ENCODE results near the gene APRT. TPM values are rescaled to one million over a fixed set of nuclear protein-coding genes. Genes with fewer than 3 reads are reported as not detected.

The APRT gene
- total and polyA plus RNA-seq, 9 of the 15 experiments (the other 6 are each of a cell fraction or from before 2014, with no cell fraction given) = 41.7 to 409 (median 146) TPM

DNA sequence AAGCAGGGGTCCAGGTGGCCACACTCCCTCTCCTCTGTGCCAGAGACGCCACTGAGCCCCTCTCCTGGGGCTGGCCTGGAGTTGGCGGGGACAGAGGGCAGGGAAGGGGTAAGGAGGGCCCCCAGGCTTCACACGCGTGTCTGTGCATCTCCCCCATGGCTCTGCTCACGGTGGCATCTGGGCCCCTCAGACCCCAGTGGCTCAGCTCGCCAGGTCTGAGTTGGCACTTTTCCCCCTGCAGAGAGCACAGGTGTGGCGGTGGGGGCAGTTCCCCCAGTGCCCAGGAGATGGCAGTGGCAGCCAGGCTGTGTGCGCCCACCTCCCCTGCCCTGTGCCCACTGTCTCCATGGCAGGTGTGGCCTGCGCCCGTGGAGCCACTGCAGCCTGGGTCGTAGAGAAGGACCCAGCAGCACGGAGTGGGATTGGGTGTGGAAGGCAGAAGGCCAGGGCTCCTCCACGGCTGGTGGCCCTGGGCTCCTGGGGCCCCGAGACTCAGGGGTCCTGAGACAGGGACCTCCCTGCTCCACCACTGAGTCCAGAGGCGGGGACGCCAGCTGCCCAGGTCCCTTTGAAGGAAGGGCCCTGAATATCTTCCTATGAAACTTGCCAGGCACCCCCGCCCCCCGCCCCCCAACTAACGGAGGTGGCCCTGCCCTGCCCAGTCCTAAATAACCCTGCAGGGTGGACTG is 4.3 kb upstream of the APRT start:
- H3K9ac ChIP-seq (ENCODE audit: insufficient read depth in 1 of 2, low read depth in 2 of 2, low read length in 2 of 2) = no peak overlapping the region
- WGBS (ENCODE audit: insufficient coverage, low coverage, missing lambda C conversion rate) = 38% methylated on average over 17 of the region's 19 CpGs
- no peaks in the 10 kb centered on the region for H3K9me3 ChIP-seq (replicated peaks; ENCODE audit: control insufficient read depth, insufficient read depth, low read depth, low read length)
- in situ Hi-C loops (cut with MboI) (loop anchor here (10.0 kb wide), 1 partner anchor 399 kb away; the partner anchor contains the start of gene ZNF778), intact Hi-C loops (cut with micrococcal nuclease) (loop anchor here (10.0 kb wide), 1 partner anchor 189 kb away; no protein-coding TSS in a partner anchor)
- H3K4me2 ChIP-seq (ENCODE audit: insufficient read depth, low read length) = no peak overlapping the region
- ChIA-PET CTCF (ENCODE audit: low intra/inter-chr PET ratio) (interaction anchor here (1.0 kb wide), 1 partner anchor 351 kb away, joined by 8 read pairs; no protein-coding TSS in a partner anchor), POLR2A (interaction anchor here (0.8 kb wide), 1 partner anchor 16 kb away, joined by 3 read pairs; no protein-coding TSS in a partner anchor)
- peaks cover 1% of the 10 kb centered on the region; the same call in 1 of the 3 replicates for H3K36me3 ChIP-seq (ENCODE audit: control insufficient read depth, insufficient read depth, low read length)
- no peaks in the 10 kb centered on the region for H3K9me1 ChIP-seq (ENCODE audit: control insufficient read depth, insufficient read depth, low read length)
- H3K4me1 ChIP-seq (replicated peaks in 1 of 2; ENCODE audit: control insufficient read depth in 2 of 2, insufficient read depth in 2 of 2, low read length in 2 of 2) = peaks cover 7 to 69% of the 10 kb centered on the region in 2 experiments
- no TSS peak for BruUV-seq (replicated peaks)
- DNase-seq (ENCODE audit: extremely low read depth in 1 of 4, low spot score in 3 of 4) (peak in 1 of 4 experiments; percentile 43), FAIRE-seq (no peak), ATAC-seq (no peak)
- peaks cover 2% of the 10 kb centered on the region; the same call in 1 of the 2 replicates for H4K20me1 ChIP-seq (replicated peaks; ENCODE audit: control insufficient read depth, insufficient read depth, low read length)
- H3K4me3 ChIP-seq = no peak overlapping the region
- no peaks in the 10 kb centered on the region for H3K27me3 ChIP-seq (ENCODE audit: control insufficient read depth in 2 of 2, insufficient read depth in 2 of 2, low read length in 2 of 2)
- H3K79me2 ChIP-seq (ENCODE audit: control insufficient read depth, insufficient read depth, low read length) = peaks cover 8% of the 10 kb centered on the region
- H2AFZ ChIP-seq (ENCODE audit: low read depth, low read length) = no peak overlapping the region
- H3K27ac ChIP-seq (ENCODE audit: extremely low read depth, low read depth, low read length) = no peak overlapping the region
- TF ChIP-seq RBFOX2 (IDR thresholded peaks at IDR 0.05; ENCODE audit: low read depth, low read length) = peak; percentile 34; the same call in 1 of the 2 replicates
- peak in 1 of 2 experiments; percentile 30; a peak in 1 of 4 replicates for TF ChIP-seq MAZ (CRISPR knock-in tag; conservative IDR thresholded peaks at IDR 0.05 in 1 of 2, IDR thresholded peaks at IDR 0.05 in 1 of 2)
- no peak for TF ChIP-seq CBFB (CRISPR knock-in tag; IDR thresholded peaks at IDR 0.05)
- TF ChIP-seq, protein P1, sequence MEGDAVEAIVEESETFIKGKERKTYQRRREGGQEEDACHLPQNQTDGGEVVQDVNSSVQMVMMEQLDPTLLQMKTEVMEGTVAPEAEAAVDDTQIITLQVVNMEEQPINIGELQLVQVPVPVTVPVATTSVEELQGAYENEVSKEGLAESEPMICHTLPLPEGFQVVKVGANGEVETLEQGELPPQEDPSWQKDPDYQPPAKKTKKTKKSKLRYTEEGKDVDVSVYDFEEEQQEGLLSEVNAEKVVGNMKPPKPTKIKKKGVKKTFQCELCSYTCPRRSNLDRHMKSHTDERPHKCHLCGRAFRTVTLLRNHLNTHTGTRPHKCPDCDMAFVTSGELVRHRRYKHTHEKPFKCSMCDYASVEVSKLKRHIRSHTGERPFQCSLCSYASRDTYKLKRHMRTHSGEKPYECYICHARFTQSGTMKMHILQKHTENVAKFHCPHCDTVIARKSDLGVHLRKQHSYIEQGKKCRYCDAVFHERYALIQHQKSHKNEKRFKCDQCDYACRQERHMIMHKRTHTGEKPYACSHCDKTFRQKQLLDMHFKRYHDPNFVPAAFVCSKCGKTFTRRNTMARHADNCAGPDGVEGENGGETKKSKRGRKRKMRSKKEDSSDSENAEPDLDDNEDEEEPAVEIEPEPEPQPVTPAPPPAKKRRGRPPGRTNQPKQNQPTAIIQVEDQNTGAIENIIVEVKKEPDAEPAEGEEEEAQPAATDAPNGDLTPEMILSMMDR (IDR thresholded peaks at IDR 0.05 in 2 of 3, conservative IDR thresholded peaks at IDR 0.05 in 1 of 3; ENCODE audit: insufficient read depth in 2 of 3, low read depth in 1 of 3, low read length in 3 of 3) = peak; percentile 71 to 76 (median 76)
- TF ChIP-seq, protein P2, sequence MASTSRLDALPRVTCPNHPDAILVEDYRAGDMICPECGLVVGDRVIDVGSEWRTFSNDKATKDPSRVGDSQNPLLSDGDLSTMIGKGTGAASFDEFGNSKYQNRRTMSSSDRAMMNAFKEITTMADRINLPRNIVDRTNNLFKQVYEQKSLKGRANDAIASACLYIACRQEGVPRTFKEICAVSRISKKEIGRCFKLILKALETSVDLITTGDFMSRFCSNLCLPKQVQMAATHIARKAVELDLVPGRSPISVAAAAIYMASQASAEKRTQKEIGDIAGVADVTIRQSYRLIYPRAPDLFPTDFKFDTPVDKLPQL (IDR thresholded peaks at IDR 0.05; ENCODE audit: extremely low read depth, insufficient read length) = no peak
- peak; percentile 47; the same call in 1 of the 2 replicates for TF ChIP-seq POLR2G (IDR thresholded peaks at IDR 0.05; ENCODE audit: low read depth, low read length)
- TF ChIP-seq ZNF316 (IDR thresholded peaks at IDR 0.05) = peak; percentile 63
- TF ChIP-seq ZNF75A (CRISPR knock-in tag; IDR thresholded peaks at IDR 0.05) = no peak
- TF ChIP-seq, protein P3, sequence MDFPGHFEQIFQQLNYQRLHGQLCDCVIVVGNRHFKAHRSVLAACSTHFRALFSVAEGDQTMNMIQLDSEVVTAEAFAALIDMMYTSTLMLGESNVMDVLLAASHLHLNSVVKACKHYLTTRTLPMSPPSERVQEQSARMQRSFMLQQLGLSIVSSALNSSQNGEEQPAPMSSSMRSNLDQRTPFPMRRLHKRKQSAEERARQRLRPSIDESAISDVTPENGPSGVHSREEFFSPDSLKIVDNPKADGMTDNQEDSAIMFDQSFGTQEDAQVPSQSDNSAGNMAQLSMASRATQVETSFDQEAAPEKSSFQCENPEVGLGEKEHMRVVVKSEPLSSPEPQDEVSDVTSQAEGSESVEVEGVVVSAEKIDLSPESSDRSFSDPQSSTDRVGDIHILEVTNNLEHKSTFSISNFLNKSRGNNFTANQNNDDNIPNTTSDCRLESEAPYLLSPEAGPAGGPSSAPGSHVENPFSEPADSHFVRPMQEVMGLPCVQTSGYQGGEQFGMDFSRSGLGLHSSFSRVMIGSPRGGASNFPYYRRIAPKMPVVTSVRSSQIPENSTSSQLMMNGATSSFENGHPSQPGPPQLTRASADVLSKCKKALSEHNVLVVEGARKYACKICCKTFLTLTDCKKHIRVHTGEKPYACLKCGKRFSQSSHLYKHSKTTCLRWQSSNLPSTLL (IDR thresholded peaks at IDR 0.05) = no peak
- TF ChIP-seq SP1 (CRISPR knock-in tag; IDR thresholded peaks at IDR 0.05) = 0 out of 2 replicates have a peak, but pooled peaks have one; percentile 33
- TF ChIP-seq TOE1 (IDR thresholded peaks at IDR 0.05; ENCODE audit: borderline replicate concordance) = no peak
- TF ChIP-seq TOE1 (CRISPR knock-in tag; IDR thresholded peaks at IDR 0.05; ENCODE audit: borderline replicate concordance, low read depth) = 0 out of 2 replicates have a peak, but pooled peaks have one; percentile 62
- TF ChIP-seq, protein P4, sequence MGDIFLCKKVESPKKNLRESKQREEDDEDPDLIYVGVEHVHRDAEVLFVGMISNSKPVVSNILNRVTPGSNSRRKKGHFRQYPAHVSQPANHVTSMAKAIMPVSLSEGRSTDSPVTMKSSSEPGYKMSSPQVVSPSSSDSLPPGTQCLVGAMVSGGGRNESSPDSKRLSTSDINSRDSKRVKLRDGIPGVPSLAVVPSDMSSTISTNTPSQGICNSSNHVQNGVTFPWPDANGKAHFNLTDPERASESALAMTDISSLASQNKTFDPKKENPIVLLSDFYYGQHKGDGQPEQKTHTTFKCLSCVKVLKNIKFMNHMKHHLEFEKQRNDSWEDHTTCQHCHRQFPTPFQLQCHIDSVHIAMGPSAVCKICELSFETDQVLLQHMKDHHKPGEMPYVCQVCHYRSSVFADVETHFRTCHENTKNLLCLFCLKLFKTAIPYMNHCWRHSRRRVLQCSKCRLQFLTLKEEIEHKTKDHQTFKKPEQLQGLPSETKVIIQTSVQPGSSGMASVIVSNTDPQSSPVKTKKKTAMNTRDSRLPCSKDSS (IDR thresholded peaks at IDR 0.05; ENCODE audit: low read depth, partially characterized antibody) = no peak
